ENCODE measurements around the gene UBQLN3. TPM values are rescaled to one million over a fixed set of nuclear protein-coding genes. Genes with fewer than 3 reads are reported as not detected.

UBQLN3 gene
- total RNA-seq, 1 donor from 2014 or later = 2.6 TPM

DNA sequence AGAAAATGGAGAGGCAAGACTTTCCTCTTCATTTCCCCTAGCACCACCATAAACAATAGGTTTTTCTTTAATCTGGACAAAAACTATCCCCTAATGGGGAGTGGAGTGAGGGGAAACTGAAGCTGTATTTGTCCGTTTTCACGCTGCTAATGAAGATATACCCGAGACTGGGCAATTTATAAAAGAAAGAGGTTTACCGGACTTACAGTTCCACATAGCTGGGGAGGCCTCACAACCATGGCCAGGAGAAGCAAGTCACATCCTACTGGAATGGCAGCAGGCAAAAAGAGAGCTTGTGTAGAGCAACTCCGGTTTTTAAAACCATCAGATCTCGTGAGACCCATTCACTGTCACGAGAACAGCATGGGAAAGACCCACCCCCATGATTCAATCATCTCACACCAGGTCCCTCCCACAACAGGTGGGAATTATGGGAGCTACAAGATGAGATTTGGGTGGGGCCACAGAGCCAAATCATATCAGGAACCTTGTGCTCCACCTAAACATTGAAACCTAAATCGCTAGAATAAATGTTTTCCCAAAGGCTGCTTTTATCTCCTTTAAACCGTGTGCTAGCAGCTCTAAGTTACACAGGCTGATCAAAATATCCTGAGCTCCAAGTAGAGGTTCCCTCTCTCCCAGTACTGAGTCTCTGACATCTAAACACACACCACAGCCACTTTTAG is 4.3 kb downstream of the UBQLN3 start:
- no peak for DNase-seq (ENCODE audit: low spot score)

DNA sequence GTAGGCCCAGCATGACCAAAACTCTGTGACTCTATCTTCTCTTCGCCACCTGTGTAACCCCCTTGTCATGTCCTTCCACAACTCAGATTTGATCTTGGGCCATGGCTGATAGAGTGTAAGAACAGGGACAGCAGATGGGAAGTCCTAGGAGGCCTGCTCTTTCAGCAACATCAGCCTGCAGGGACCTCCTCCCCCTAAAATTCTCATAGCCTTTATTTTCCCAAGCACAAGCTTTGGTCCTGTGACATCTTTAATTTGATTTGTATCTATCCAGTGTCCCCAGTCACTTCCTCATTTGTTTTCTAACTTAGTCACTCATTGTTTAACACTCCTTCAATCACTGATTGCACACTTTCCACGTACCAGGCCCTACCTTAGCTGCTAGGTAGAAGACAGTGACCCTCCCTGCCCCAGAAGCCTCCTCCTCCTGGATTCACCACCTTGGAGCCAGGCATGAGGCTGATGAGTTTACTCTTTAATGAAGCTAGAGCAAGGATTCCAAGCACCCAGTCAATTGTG is 5.3 kb downstream of the UBQLN3 start:
- DNase-seq (ENCODE audit: low spot score) = no peak

DNA sequence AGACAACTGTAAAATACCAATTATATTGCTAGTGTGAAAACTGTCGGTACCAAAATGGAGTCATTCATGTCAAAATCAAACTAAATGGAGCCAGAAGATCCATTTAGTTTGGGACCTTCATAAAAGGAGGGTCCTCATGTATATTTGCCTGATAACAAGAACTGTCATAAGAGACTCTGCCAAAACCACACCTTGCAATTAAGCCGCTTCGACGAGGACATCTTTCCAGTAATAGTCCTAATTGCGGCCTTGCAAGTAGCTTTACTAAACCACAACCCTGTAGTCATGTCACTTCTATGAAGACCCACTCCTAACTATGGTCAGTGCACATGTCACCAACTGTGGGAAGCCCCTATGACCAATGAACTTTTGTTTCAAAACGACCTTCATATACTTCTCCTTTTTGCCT is 9.4 kb downstream of the UBQLN3 start:
- no peak for DNase-seq (ENCODE audit: low spot score)

- no peak for DNase-seq (ENCODE audit: low spot score)
Measured at GRCh38 chr11:5499671-5500070, 10.1 kb downstream of the UBQLN3 start.

DNA sequence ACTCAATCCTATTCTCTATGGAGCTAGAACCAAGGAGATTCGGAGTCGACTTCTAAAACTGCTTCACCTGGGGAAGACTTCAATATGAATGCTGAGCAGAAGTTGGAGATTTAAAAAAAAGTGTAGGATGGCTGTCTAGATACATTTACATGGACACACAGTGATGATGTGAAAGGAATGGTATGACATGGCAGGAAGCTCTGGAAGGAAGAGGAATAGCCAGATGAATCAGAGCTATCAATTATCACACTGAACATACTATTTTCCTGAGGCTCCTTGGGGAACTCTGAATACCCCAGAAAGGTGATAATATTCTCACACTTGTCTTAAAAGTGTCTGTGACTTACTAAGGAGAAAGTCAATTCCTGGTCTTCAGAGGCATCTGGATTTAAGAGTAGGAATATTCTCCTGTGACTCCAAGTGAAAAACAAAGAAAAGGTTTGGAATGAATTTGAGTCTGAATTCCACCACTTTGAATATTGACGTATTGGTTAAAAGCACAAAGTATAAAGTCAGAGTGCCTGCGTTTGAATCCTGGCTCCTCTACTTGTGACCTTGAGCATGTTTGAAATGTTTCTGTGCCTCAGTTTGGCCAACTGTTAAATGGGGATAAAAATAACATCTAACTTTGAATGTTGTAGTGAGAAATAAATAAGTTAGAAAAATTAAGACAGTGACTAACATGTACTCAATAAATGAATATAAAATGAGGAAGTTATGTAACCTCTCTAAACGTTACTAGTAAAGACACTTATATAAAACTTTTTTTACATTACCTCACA is 20.0 kb downstream of the UBQLN3 start:
- no peak for DNase-seq (ENCODE audit: low spot score)

DNA sequence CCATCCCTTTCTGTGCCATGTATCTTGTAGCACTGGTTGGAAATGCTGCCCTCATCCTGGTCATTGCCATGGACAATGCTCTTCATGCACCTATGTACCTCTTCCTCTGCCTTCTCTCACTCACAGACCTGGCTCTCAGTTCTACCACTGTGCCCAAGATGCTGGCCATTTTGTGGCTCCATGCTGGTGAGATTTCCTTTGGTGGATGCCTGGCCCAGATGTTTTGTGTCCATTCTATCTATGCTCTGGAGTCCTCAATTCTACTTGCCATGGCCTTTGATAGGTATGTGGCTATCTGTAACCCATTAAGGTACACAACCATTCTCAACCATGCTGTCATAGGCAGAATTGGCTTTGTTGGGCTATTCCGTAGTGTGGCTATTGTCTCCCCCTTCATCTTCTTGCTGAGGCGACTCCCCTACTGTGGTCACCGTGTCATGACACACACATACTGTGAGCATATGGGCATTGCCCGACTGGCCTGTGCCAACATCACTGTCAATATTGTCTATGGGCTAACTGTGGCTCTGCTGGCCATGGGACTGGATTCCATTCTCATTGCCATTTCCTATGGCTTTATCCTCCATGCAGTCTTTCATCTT is 20.9 kb downstream of the UBQLN3 start:
- no peak for DNase-seq (ENCODE audit: low spot score)

DNA sequence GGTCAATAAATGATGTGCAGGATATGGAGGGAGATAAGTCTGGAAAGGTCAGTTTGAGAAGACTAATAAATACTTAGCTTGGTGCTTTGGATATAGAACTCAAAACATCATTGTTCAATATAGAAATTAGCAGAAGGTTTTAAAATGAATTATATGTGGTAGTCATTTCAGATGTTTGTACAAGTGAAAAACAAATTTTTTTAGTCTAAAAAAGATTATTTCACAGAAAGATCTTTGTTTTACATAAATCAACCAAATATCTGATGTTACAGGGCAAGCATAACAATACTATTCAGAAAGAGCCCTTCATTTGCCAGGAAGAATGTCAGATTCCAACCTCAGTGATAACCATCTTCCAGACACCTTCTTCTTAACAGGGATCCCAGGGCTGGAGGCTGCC is 21.4 kb downstream of the UBQLN3 start, which contains the start of gene OR52D1:
OR52D1 (plus strand) TSS at position 301 of the 400 bp plus-strand sequence; CDS start at position 323, 22 bp downstream.
- no peak for DNase-seq (ENCODE audit: low spot score)

DNA sequence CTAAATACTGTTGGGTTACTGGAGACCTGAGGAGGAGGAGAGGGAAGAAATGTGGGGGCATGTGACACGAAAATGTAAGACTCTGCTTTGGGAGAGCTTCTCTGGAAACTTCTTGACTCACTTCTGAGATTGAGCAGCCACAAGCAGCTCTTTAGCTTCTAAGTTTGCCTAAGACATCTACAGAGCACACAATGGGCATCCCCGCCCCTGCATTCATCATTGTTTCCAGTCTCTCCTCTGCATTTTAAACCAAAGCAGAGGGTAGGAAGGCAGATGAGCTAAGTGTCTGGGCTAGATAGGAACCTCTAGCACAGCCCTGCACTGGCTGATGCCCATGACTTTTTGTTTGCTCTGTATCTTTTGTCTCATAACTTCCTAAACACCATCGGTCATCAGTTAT is 23.3 kb downstream of the UBQLN3 start:
- no peak for DNase-seq (ENCODE audit: low spot score)

DNA sequence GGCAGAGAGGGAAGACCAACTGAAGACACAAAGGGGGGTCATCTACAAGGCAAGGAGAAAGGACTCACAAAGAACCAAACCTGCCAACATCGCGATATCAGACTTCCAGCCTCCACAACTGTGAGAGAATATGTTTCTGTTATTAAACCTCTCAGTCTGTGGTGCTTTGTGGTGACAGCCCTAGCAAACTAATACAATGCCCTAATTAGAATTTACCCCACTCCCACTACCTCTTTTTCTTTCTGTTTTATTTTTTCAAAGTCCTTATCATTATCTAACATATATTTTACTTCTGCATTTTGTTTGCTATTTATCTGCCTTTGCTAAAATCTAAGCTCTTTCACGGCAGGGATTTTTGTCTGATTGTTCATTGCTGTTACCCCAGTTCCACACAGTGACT is 23.8 kb downstream of the UBQLN3 start:
- DNase-seq (ENCODE audit: low spot score) = no peak

DNA sequence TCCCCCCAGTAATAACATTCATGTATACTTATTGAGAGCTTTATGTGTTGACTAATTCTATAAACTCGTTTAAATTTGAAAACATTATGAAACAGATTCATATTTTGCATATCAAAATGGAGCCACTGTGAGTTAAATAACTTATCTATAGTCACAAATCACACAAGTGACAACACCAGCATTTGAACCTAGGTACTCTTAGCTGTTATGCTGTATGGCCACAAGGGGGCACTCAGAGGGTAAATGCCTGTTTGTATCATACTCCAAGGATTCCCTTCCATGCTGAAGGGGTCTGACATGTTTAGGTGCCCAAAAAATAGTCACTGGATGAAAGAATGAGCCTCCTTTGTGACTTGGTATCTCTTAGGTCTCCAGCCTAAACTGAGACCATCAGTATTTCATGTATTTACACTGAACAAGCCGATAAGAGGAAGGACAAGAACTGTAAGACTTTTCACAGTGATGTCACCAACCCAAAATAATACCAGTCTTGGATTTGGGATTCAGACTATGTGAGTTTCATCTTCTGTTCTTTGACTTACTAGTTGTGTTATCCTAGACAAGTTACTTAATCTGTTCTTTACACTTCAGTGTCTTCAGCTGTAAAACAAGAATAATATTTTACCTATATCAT is 33.5 kb downstream of the UBQLN3 start:
- DNase-seq (ENCODE audit: low spot score) = peak; percentile 15

DNA sequence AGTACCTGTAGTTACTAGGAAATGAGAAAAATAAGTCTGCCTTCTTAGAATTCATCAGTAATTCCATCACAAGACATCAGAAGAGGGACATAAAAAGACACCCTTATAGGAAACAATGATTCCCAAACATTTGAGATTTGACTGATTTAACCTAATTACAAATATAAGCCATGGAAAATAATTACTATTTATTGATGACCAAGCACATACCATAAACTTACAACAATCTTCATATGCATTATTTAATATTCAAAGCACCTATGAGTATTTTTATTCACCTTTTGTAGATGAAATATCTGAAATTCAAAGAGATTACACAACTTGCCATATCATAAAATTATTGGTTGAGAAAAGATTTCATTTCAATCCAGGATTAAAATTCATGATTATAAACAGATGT is 35.8 kb downstream of the UBQLN3 start:
- DNase-seq (ENCODE audit: low spot score) = no peak

GRCh38 chr11:5467527-5467926 is 42.2 kb downstream of the UBQLN3 start:
- DNase-seq (ENCODE audit: low spot score) = no peak

GRCh38 chr11:5460983-5461621 is 48.7 kb downstream of the UBQLN3 start:
- no peak for DNase-seq (ENCODE audit: low spot score)

Other genes starting within 250 kb of the UBQLN3 start
- 40.9 TPM for gene HBE1, start 240.0 kb downstream of the UBQLN3 start, total RNA-seq (ENCODE audit: insufficient read depth, low replicate concordance)
- 3.1 TPM for gene OR51B4, start 208.0 kb downstream of the UBQLN3 start, total RNA-seq (ENCODE audit: insufficient read depth, low replicate concordance)
- 2.9 TPM for gene OR51B2, start 185.7 kb downstream of the UBQLN3 start, total RNA-seq (ENCODE audit: insufficient read depth, low replicate concordance)
- 17.1 TPM for gene OR51B5, start 166.4 kb downstream of the UBQLN3 start, total RNA-seq (ENCODE audit: insufficient read depth, low replicate concordance)
- gene OR51B6, start 158.4 kb downstream of the UBQLN3 start, total RNA-seq (ENCODE audit: insufficient read depth, low replicate concordance) = 3.6 TPM
- 3.9 TPM for gene OR51M1, start 126.1 kb downstream of the UBQLN3 start, total RNA-seq (ENCODE audit: insufficient read depth, low replicate concordance)
- not detected for gene OR51Q1, start 87.8 kb downstream of the UBQLN3 start, total RNA-seq (ENCODE audit: insufficient read depth, low replicate concordance)
- gene OR51I1, start 68.4 kb downstream of the UBQLN3 start, total RNA-seq (ENCODE audit: insufficient read depth, low replicate concordance) = 6.3 TPM
- 3.1 TPM for gene OR51I2, start 60.6 kb downstream of the UBQLN3 start, total RNA-seq (ENCODE audit: insufficient read depth, low replicate concordance)
- not detected for gene OR52D1, start 21.3 kb downstream of the UBQLN3 start, total RNA-seq (ENCODE audit: insufficient read depth, low replicate concordance)
- gene UBQLNL, start 6.7 kb upstream of the UBQLN3 start, total RNA-seq (ENCODE audit: insufficient read depth, low replicate concordance) = not detected
- 1.7 TPM for gene OR52H1, start 38.6 kb upstream of the UBQLN3 start, total RNA-seq (ENCODE audit: insufficient read depth, low replicate concordance)
- gene OR52B6, start 70.9 kb upstream of the UBQLN3 start, total RNA-seq (ENCODE audit: insufficient read depth, low replicate concordance) = not detected
- gene TRIM6, start 86.7 kb upstream of the UBQLN3 start, total RNA-seq (ENCODE audit: insufficient read depth, low replicate concordance) = 4.1 TPM
- 10.1 TPM for gene TRIM34, start 115.0 kb upstream of the UBQLN3 start, total RNA-seq (ENCODE audit: insufficient read depth, low replicate concordance)
- gene TRIM5, start 175.1 kb upstream of the UBQLN3 start, total RNA-seq (ENCODE audit: insufficient read depth, low replicate concordance) = 22.9 TPM
- 67.7 TPM for gene TRIM22, start 179.8 kb upstream of the UBQLN3 start, total RNA-seq (ENCODE audit: insufficient read depth, low replicate concordance)
- not detected for gene OR56B1, start 226.5 kb upstream of the UBQLN3 start, total RNA-seq (ENCODE audit: insufficient read depth, low replicate concordance)
- 1.9 TPM for gene OR52N4, start 244.3 kb upstream of the UBQLN3 start, total RNA-seq (ENCODE audit: insufficient read depth, low replicate concordance)